Measurements from ENCODE around the gene C5orf58.

C5orf58 gene

GRCh38 chr5:170288151-170288550, 55.4 kb downstream of the C5orf58 start:
- Histone ChIP-seq H3K4me3 (ENCODE audit: low read depth, low read length, poor library complexity, severe bottlenecking) (no peak overlapping the region), H3K27me3 (ENCODE audit: insufficient read depth, low read length) (0 out of 2 replicates have a peak, but pooled peaks cover 4% of the 10 kb centered on the region), H3K4me2 (ENCODE audit: low read length) (no peak overlapping the region), H3K79me2 (ENCODE audit: insufficient read depth, low read length) (no peaks in the 10 kb centered on the region), H3K9me2 (ENCODE audit: low read depth, low read length) (no peaks in the 10 kb centered on the region), H3K9ac (ENCODE audit: low read length) (no peak overlapping the region), H3F3A (ENCODE audit: insufficient read depth, low read length) (no peaks in the 10 kb centered on the region), H2AFZ (ENCODE audit: low read length) (no peak overlapping the region), H4K20me1 (ENCODE audit: insufficient read depth, low read length) (no peaks in the 10 kb centered on the region), H3K9me3 (ENCODE audit: low read length) (no peaks in the 10 kb centered on the region), H3K4me1 (ENCODE audit: insufficient read depth, low read length, severe bottlenecking) (no peaks in the 10 kb centered on the region), H3K36me3 (ENCODE audit: insufficient read depth, low read length) (no peaks in the 10 kb centered on the region), H3K27ac (ENCODE audit: low read depth, low read length, poor library complexity, severe bottlenecking) (no peak overlapping the region)
- TF ChIP-seq CTCF (IDR thresholded peaks at IDR 0.05; ENCODE audit: low read length) (no peak), EZH2 (IDR thresholded peaks at IDR 0.05; ENCODE audit: borderline replicate concordance, low read length) (no peak)

- Histone ChIP-seq H3K27me3 (ENCODE audit: insufficient read depth, low read length) (0 out of 2 replicates have a peak, but pooled peaks cover 4% of the 10 kb centered on the region), H3F3A (ENCODE audit: insufficient read depth, low read length) (no peaks in the 10 kb centered on the region), H3K79me2 (ENCODE audit: insufficient read depth, low read length) (no peaks in the 10 kb centered on the region), H3K4me2 (ENCODE audit: low read length) (no peak overlapping the region), H3K36me3 (ENCODE audit: insufficient read depth, low read length) (no peaks in the 10 kb centered on the region), H3K9ac (ENCODE audit: low read length) (no peak overlapping the region), H3K9me2 (ENCODE audit: low read depth, low read length) (no peaks in the 10 kb centered on the region), H3K4me1 (ENCODE audit: insufficient read depth, low read length, severe bottlenecking) (no peaks in the 10 kb centered on the region), H3K9me3 (ENCODE audit: low read length) (no peaks in the 10 kb centered on the region), H4K20me1 (ENCODE audit: insufficient read depth, low read length) (no peaks in the 10 kb centered on the region), H3K27ac (ENCODE audit: low read depth, low read length, poor library complexity, severe bottlenecking) (no peak overlapping the region), H3K4me3 (ENCODE audit: low read depth, low read length, poor library complexity, severe bottlenecking) (no peak overlapping the region), H2AFZ (ENCODE audit: low read length) (no peak overlapping the region)
- TF ChIP-seq CTCF (IDR thresholded peaks at IDR 0.05; ENCODE audit: low read length) = no peak
- no peak for TF ChIP-seq EZH2 (IDR thresholded peaks at IDR 0.05; ENCODE audit: borderline replicate concordance, low read length)
Measured at GRCh38 chr5:170288551-170288950, 55.8 kb downstream of the C5orf58 start.

GRCh38 chr5:170289121-170289520, 56.3 kb downstream of the C5orf58 start:
- Histone ChIP-seq H3K27me3 (ENCODE audit: insufficient read depth, low read length) (0 out of 2 replicates have a peak, but pooled peaks cover 4% of the 10 kb centered on the region), H3K4me3 (ENCODE audit: low read depth, low read length, poor library complexity, severe bottlenecking) (no peak overlapping the region), H3K4me1 (ENCODE audit: insufficient read depth, low read length, severe bottlenecking) (no peaks in the 10 kb centered on the region), H3K4me2 (ENCODE audit: low read length) (no peak overlapping the region), H3K9ac (ENCODE audit: low read length) (no peak overlapping the region), H3K9me2 (ENCODE audit: low read depth, low read length) (no peaks in the 10 kb centered on the region), H3K27ac (ENCODE audit: low read depth, low read length, poor library complexity, severe bottlenecking) (no peak overlapping the region), H3F3A (ENCODE audit: insufficient read depth, low read length) (no peaks in the 10 kb centered on the region), H3K79me2 (ENCODE audit: insufficient read depth, low read length) (no peaks in the 10 kb centered on the region), H2AFZ (ENCODE audit: low read length) (no peak overlapping the region), H3K36me3 (ENCODE audit: insufficient read depth, low read length) (no peaks in the 10 kb centered on the region), H4K20me1 (ENCODE audit: insufficient read depth, low read length) (no peaks in the 10 kb centered on the region), H3K9me3 (ENCODE audit: low read length) (no peaks in the 10 kb centered on the region)
- TF ChIP-seq EZH2 (IDR thresholded peaks at IDR 0.05; ENCODE audit: borderline replicate concordance, low read length) (no peak), CTCF (IDR thresholded peaks at IDR 0.05; ENCODE audit: low read length) (no peak)

Data from OCI-LY1 (cell line).